Body of pancreas (tissue), 4 donors: ENCODE measurements around the gene RNPS1.

Experiments
- POLR2A ChIP-seq, 3 donors: fragments of 450-650 bp; IDR thresholded peaks; one replicate each; pipeline ENCODE4 v1.6.1; 2016; ENCODE audit warnings: antibody characterized with exemption in 3 of 3, mild to moderate bottlenecking in 2 of 3
- TF ChIP-seq, protein P1 (sequence below), 7 experiments: fragments of 450-650 bp in 4 of 7; fragments of 200-600 bp in 3 of 7; sonication (generic) in 3 of 7; IDR thresholded peaks; one replicate each; pipeline ENCODE4 v1.5.1; 2016 to 2019; ENCODE audit warnings: antibody characterized with exemption in 7 of 7

DNA sequence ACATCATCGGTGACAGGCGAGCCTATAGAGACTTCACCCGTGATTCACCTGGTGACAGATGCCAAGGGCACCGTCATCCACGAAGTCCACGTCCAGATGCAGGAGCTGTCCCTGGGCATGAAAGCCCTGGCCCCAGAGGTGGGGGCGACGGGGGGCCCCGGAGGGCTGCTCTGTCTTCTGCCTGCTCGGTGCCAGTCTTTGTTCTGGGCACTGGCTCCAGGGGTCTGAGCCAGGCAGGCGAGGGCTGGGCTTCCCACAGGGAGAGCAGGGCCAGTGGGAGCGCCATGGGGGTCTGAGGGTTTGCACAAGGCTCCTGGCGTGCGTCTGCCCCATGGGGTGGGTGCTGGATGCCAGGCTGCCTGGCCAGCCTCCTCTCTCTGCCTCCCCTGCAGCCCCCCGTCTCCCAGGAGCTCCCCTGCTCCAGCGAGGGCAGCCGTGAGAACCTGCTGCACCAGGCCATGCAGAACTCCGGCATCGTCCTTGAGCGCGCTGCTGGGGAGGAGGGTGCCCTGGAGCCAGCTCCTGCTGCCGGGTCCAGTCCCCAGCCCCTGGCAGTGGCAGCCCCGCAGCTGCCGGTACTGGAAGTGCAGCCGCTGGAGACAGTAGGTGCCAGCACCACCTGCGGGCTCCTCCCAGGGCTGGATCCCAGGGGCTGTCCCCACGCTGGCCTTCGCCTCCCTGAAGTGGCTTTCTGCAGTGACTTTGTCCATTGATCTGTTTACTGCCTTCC is 34.7 kb downstream of the RNPS1 start:
- TF ChIP-seq, protein P1, sequence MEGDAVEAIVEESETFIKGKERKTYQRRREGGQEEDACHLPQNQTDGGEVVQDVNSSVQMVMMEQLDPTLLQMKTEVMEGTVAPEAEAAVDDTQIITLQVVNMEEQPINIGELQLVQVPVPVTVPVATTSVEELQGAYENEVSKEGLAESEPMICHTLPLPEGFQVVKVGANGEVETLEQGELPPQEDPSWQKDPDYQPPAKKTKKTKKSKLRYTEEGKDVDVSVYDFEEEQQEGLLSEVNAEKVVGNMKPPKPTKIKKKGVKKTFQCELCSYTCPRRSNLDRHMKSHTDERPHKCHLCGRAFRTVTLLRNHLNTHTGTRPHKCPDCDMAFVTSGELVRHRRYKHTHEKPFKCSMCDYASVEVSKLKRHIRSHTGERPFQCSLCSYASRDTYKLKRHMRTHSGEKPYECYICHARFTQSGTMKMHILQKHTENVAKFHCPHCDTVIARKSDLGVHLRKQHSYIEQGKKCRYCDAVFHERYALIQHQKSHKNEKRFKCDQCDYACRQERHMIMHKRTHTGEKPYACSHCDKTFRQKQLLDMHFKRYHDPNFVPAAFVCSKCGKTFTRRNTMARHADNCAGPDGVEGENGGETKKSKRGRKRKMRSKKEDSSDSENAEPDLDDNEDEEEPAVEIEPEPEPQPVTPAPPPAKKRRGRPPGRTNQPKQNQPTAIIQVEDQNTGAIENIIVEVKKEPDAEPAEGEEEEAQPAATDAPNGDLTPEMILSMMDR (IDR thresholded peaks at IDR 0.05), result no peak
- no peak for TF ChIP-seq POLR2A (IDR thresholded peaks at IDR 0.05)
